Mesothelial cell of epicardium (in vitro differentiated cells): ENCODE results near the gene CCDC27. TPM values are rescaled to one million over a fixed set of nuclear protein-coding genes. Genes with fewer than 3 reads are reported as not detected.

Source experiments
- DNase-seq, 2 experiments: peaks; one replicate each; pipeline ENCODE4 v3.0.0; 2021; ENCODE audit warnings: low spot score in 2 of 2; ENCODE audit not compliant: unreplicated experiment in 2 of 2
- H3K27ac Mint-ChIP-seq: 2 replicates; pipeline ENCODE4 v1.8.0; 2021; ENCODE audit warnings: mixed read lengths
- H3K27me3 Mint-ChIP-seq: 2 replicates; pipeline ENCODE4 v1.8.0; 2021; ENCODE audit warnings: low read depth, mixed read lengths
- H3K36me3 Mint-ChIP-seq: 2 replicates; pipeline ENCODE4 v1.8.0; 2021; ENCODE audit warnings: mixed read lengths
- H3K4me1 Mint-ChIP-seq: 2 replicates; pipeline ENCODE4 v1.8.0; 2021; ENCODE audit warnings: mixed read lengths
- H3K4me3 Mint-ChIP-seq: 2 replicates; pipeline ENCODE4 v1.8.0; 2021; ENCODE audit warnings: mild to moderate bottlenecking, moderate library complexity, mixed read lengths
- H3K9me3 Mint-ChIP-seq: 2 replicates; pipeline ENCODE4 v1.8.0; 2021; ENCODE audit warnings: mixed read lengths
- total RNA-seq: library from RNA; stranded (reverse); gene quantifications from 3 replicates; pipeline ENCODE4 v1.2.1, GENCODE V29; 2021
- TF ChIP-seq, protein P1 (sequence below): fragments of 200-600 bp; sonication (generic); IDR thresholded peaks from one replicate; pipeline ENCODE4 v1.5.0; 2021; ENCODE audit warnings: antibody characterized with exemption; ENCODE audit not compliant: unreplicated experiment

CCDC27 gene
- total RNA-seq, 1 donor from 2014 or later = not detected

DNA sequence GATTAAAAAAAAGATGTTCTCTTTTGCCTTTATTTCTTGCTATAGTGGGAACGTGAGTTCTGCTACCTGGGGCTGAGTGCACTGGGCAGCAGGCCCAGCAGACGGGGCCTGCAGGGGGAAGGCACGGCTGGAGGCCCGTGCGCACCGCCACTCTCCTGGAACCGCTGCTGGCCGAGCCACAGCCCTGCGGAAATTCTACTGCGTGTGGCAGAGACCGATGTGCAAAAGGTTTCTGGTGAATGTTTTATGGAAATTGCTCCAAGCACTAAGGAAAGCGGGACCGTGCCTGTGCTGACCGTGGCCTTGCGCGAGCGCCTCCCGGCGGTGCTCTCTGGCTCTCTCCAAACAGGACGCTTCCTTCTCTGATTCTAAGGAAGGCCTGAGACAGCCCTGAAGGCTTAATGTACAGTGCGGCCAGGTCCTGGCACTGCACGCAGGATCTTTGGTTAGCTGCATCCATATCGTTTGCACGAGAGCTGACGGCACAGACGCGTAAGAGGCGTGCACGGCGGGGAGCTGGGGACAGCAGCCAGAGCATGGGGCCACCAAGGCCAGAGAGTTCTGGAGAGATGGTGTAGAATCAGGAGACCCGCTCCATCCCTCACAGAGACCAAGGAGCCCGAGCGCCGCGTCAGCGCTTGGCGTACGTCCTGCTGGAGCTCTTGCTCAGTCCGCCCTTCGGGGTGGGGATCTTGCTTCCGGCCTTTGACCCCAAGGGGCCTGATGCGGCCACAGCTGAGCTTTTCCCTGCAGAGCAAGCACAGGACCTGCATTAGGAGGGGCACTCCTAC, 62.7 kb downstream of the CCDC27 start:
- Mint-ChIP-seq H3K4me1 (peaks cover 8% of the 10 kb centered on the region), H3K4me3 (no peak overlapping the region), H3K27me3 (peaks cover 4% of the 10 kb centered on the region), H3K27ac (no peak overlapping the region), H3K36me3 (peaks cover 18% of the 10 kb centered on the region), H3K9me3 (no peaks in the 10 kb centered on the region)
- TF ChIP-seq, protein P1, sequence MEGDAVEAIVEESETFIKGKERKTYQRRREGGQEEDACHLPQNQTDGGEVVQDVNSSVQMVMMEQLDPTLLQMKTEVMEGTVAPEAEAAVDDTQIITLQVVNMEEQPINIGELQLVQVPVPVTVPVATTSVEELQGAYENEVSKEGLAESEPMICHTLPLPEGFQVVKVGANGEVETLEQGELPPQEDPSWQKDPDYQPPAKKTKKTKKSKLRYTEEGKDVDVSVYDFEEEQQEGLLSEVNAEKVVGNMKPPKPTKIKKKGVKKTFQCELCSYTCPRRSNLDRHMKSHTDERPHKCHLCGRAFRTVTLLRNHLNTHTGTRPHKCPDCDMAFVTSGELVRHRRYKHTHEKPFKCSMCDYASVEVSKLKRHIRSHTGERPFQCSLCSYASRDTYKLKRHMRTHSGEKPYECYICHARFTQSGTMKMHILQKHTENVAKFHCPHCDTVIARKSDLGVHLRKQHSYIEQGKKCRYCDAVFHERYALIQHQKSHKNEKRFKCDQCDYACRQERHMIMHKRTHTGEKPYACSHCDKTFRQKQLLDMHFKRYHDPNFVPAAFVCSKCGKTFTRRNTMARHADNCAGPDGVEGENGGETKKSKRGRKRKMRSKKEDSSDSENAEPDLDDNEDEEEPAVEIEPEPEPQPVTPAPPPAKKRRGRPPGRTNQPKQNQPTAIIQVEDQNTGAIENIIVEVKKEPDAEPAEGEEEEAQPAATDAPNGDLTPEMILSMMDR = no peak
- DNase-seq = no peak

DNA sequence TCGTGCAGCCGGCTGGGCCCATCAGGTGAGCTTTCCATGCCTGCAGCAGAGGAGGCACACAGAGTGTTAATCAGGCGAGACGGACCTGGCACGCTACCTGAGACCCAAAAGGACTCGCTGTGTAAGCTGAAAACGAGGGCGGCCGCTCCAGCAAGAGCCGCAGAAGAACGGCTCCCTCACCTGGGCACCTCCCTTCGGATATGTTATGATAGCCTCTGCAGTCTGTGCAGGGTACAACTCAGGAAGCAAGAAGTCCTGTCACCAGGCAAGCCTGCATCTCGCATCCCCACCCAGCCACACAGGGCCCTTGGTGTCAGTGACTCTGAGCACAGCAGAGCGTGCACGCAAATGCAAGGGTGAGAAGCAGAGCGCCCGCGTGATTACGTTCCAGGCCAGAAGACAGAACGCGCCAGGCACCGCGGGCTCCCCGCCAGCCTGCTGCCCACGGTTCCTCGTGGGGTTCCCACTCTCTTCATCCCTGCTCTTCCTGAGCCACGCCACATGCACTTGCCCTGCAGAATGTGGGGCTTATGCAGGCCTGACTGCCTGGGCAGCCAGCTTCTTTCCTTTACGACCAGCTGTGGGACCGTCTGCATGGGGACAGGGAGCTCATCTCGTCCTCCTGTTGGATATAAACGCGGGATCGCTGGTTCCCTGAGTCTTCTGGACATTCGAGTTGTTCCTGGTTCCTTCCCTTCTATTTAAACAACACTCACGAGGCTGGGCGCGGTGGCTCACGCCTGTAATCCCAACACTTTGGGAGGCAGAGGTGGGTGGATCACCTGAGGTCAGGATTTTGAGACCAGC, 64.3 kb downstream of the CCDC27 start:
- Mint-ChIP-seq H3K9me3 (no peaks in the 10 kb centered on the region), H3K27me3 (peaks cover under 1% of the 10 kb centered on the region), H3K27ac (no peak overlapping the region), H3K4me1 (peaks cover 6% of the 10 kb centered on the region), H3K36me3 (peaks cover 27% of the 10 kb centered on the region), H3K4me3 (no peak overlapping the region)
- TF ChIP-seq, protein P1 = no peak
- DNase-seq = no peak

DNA sequence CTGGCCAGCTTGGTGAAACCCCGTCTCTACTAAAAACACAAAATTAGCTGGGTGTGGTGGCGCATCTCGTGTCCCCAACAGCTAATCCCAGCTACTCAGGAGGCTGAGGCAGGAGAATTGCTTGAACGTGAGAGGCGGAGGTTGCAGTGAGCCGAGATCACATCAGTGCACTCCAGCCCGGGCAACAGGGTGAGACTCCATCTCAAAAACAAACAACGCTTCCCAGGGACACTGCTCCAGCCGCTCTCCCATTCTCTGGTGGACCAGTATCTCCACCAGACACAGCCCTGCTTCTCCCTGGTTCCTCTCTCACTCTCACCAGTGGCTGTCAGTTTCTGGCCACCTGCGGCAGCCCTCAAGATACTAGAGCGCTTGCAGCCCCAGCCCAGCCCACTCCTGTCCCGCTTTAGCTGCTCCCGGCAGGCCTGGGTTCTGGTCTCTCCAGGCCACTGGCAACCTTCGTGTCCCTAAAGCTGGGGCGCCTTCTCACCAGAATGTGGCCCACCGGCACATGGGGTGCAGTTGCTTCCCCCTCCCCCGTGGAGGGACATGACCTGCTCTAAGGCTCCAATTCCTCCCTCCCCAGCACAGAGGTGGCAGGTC, 65.0 kb downstream of the CCDC27 start:
- Mint-ChIP-seq H3K27ac (no peak overlapping the region), H3K36me3 (peaks cover 32% of the 10 kb centered on the region), H3K4me3 (no peak overlapping the region), H3K9me3 (no peaks in the 10 kb centered on the region), H3K27me3 (no peaks in the 10 kb centered on the region), H3K4me1 (peaks cover 6% of the 10 kb centered on the region)
- TF ChIP-seq, protein P1 = no peak
- DNase-seq = no peak

DNA sequence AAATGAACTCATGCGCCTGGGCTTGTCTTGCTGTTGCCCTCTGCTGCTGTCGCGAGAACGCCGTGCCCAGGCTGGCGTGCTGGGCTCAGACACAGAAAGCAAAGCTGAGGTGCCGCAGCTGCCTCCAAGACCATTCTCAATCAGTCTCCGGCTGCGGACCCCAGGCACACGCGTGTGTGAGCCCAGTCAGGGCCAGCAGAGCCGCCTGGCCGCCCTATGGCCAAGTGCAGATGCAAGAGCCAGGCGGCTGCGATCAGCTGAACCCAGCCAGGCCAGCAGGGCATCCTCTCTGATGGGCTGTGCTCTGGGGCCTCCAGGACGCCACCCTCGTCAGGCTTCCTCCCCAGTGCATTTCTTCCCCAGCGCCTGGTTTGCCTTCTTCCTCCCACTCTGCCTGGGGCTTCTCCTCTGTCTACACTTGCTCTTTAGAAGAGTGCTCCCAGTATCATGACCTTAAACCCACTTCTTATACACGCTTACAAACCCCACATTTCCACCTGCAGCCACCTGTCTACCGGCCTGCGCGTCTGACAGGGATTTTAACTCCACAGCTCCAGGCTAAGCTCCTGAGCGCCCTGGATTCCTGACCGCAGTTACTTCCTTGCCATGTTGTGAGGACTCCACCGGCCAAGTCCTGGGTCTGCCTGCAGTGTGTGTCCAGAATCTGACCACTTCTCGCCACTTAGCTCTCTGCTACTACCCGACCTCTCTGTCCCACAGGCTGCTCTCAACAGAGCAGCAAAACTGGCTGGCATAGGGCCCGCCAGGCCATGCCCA, 65.8 kb downstream of the CCDC27 start:
- Mint-ChIP-seq H3K4me1 (peaks cover 6% of the 10 kb centered on the region), H3K4me3 (no peak overlapping the region), H3K36me3 (peaks cover 36% of the 10 kb centered on the region), H3K9me3 (no peaks in the 10 kb centered on the region), H3K27me3 (no peaks in the 10 kb centered on the region), H3K27ac (no peak overlapping the region)
- no peak for DNase-seq
- TF ChIP-seq, protein P1 = no peak

DNA sequence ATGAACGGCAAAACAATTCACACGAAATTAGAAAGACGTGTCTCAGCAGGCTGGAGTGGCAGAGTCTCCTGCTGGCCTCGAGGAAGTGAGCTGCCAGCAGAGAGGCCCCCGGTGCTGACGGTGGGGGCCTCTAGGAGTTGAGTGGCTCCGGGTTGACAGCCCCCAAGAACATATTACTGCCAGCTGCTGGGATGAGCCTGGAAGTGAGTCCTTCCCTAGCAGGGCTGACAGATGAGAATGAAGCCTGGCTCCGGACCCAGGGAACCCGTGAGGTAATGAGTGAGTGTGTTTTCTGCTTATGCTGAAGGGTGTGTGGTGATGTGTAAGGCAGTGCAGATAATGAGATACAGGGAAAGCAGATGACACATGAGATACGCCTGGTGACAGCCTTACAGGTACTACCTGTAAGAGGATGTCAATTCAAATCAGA, 67.5 kb downstream of the CCDC27 start:
- Mint-ChIP-seq H3K4me3 (no peak overlapping the region), H3K9me3 (no peaks in the 10 kb centered on the region), H3K36me3 (peaks cover 42% of the 10 kb centered on the region), H3K4me1 (peaks cover 6% of the 10 kb centered on the region), H3K27me3 (no peaks in the 10 kb centered on the region), H3K27ac (no peak overlapping the region)
- TF ChIP-seq, protein P1 = no peak
- DNase-seq = no peak
